Heart left ventricle (tissue), 16 donors: Measurements from ENCODE around the gene ZNF766. TPM values are rescaled to one million over a fixed set of nuclear protein-coding genes. Genes with fewer than 3 reads are reported as not detected.
A peak's percentile ranks its signal among the peaks of the same experiment; 100 is the strongest.

ENCODE experiments used
- ATAC-seq, 4 donors: fragments of 200-7000 bp; cut with Tn5 transposase; one replicate each; pipeline ENCODE4 v1.9.1; 2020 to 2022; ENCODE audit warnings: moderate library complexity in 4 of 4, mild to moderate bottlenecking in 3 of 4, moderate number of reproducible peaks in 1 of 4
- DNase-seq, 5 donors: peaks; one replicate each; pipeline ENCODE4 v3.0.0-alpha.2; 2020
- H3K27ac ChIP-seq, 12 donors: fragments of 200-600 bp; sonication (generic) in 4 of 12; one replicate each; pipeline versions ENCODE4 v1.5.0 to v1.8.0; 2016 to 2022; ENCODE audit warnings: mild to moderate bottlenecking in 2 of 12
- H3K27me3 ChIP-seq, 9 donors: fragments of 200-600 bp; sonication (generic) in 2 of 9; one replicate each; pipeline versions ENCODE4 v1.5.1 to v1.8.0; 2016 to 2022; ENCODE audit warnings: mild to moderate bottlenecking in 3 of 9
- H3K36me3 ChIP-seq, 9 donors: fragments of 200-600 bp; sonication (generic) in 2 of 9; one replicate each; pipeline versions ENCODE4 v1.5.0 to v1.8.0; 2018 to 2022; ENCODE audit warnings: mild to moderate bottlenecking in 2 of 9
- H3K4me1 ChIP-seq, 12 donors: fragments of 200-600 bp; sonication (generic) in 4 of 12; one replicate each; pipeline versions ENCODE4 v1.5.0 to v1.8.0; 2016 to 2022; ENCODE audit warnings: mild to moderate bottlenecking in 3 of 12
- H3K4me3 ChIP-seq, 12 donors: fragments of 200-600 bp; sonication (generic) in 4 of 12; one replicate each; pipeline versions ENCODE4 v1.5.0 to v1.8.0; 2017 to 2022; ENCODE audit warnings: mild to moderate bottlenecking in 9 of 12, moderate library complexity in 4 of 12
- H3K9me3 ChIP-seq, 12 donors: fragments of 200-600 bp; sonication (generic) in 4 of 12; one replicate each; pipeline versions ENCODE4 v1.5.0 to v1.8.0; 2016 to 2022; ENCODE audit warnings: mild to moderate bottlenecking in 1 of 12
- POLR2A ChIP-seq, 2 donors: fragments of 450-650 bp; IDR thresholded peaks; one replicate each; pipeline ENCODE4 v1.6.1; 2017; ENCODE audit warnings: antibody characterized with exemption in 2 of 2, mild to moderate bottlenecking in 2 of 2, moderate library complexity in 2 of 2
- WGBS, 4 donors: extraction: QIAGEN DNeasy Blood & Tissue Kit in 2 of 4; methylation state at CpG; one replicate each; pipeline versions ENCODE4 v1.1.5 to v1.1.7; 2013 to 2018; 5-methylcytosine and 5-hydroxymethylcytosine counted together
- intact Hi-C, 10 donors: fragments of 100-400 bp; cut with DNase I; formaldehyde crosslinking; loops; one replicate each; pipeline versions ENCODE4 v1.11.1 to v1.14.2; 2022
- polyA plus RNA-seq, 2 donors: library from polyadenylated mRNA; stranded (reverse); fragments of 200-250 nt; gene quantifications; one replicate each; pipeline ENCODE4 v1.2.3, GENCODE V29; 2013
- total RNA-seq, 9 donors: library from RNA; depleted of rRNA in 2 of 9; stranded (reverse); fragments of >200 nt in 2 of 9; fragmentation: NEBNext Ultra II Directional in 3 of 9; extraction: Animal tissue kit (Norgen Biotek cat#: 25700) in 3 of 9; gene quantifications; one replicate each; pipeline versions ENCODE4 v1.1.0 to v1.2.4, GENCODE V29; 2016 to 2023
- TF ChIP-seq, protein P1 (sequence below), 12 donors: fragments of 200-600 bp; sonication (generic) in 4 of 12; IDR thresholded peaks; one replicate each; pipeline versions ENCODE4 v1.5.0 to v1.8.0; 2018 to 2022; ENCODE audit warnings: antibody characterized with exemption in 12 of 12, mild to moderate bottlenecking in 5 of 12
- donor health status: ischemic (EF 13 %, LVEDD 7.1; RV severe dilation, severe dysfunction).
- donor health status: healthy with polysubstance abuse.
- donor health status: DM: no; HTN: yes; CAD: no.
- donor health status: DM: no; HTN: no; CAD: no.
- donor health status: ischemic (EF 25% LVEDD 6.9; RV normal size, moderate dysfunction).
- donor health status: ischemic (EF 25% LVEDD 5.7; RV mildly dilated, moderate dysfunction).
- donor health status: healthy.
- donor health status: DM: yes; HTN: yes; CAD: no.
- donor health status: ischemic (EF 35%, LVEDD 5.7; RV mildly dilated, moderate dysfunction).
- donor health status: nonischemic (EF 11% LVEDD 7.7; RV severe dilation, severe dysfunction).
- donor health status: DM: yes; HTN: yes; CAD: no.
- donor health status: PGD.
- donor health status: ischemic (EF 29% LVEDD 5.4; RV normal size, mild dysfunction).
- donor health status: nonischemic (EF 23%, LVEDD 6.1; RV moderate dilation, normal function).

The ZNF766 gene
- total and polyA plus RNA-seq, 11 donors: 2.9 to 16.6 (median 9.4) TPM

DNA sequence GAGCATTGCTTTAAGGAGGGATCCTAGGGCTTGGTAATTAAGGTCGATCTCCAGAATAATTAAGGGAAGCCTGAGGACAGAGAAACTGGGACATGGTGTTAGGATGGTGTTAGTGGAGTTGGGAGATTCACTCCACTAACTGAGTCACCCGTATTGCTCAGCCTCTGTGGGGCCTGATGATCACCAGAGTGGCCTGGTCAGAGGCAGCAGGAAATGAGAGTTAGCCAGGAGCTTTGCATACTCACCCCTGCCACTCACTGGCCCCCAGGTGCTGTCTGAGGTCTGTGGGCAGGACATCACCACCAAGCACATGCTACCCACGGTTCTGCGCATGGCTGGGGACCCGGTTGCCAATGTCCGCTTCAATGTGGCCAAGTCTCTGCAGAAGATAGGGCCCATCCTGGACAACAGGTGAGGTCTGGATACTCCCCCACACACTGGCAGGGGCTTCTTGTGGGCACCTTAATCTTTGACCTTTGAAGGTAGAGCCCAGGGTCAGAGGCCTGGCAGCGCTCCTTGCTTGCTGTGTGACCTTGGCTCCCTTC is 47.5 kb upstream of the ZNF766 start:
- Histone ChIP-seq H3K36me3 (peaks cover 7 to 100% (median 100%) of the 10 kb centered on the region in 9 donors), H3K4me3 (no peak overlapping the region), H3K4me1 (no peaks in the 10 kb centered on the region), H3K9me3 (no peaks in the 10 kb centered on the region), H3K27me3 (no peaks in the 10 kb centered on the region), H3K27ac (no peak overlapping the region)
- TF ChIP-seq POLR2A (IDR thresholded peaks at IDR 0.05): no peak
- TF ChIP-seq, protein P1, sequence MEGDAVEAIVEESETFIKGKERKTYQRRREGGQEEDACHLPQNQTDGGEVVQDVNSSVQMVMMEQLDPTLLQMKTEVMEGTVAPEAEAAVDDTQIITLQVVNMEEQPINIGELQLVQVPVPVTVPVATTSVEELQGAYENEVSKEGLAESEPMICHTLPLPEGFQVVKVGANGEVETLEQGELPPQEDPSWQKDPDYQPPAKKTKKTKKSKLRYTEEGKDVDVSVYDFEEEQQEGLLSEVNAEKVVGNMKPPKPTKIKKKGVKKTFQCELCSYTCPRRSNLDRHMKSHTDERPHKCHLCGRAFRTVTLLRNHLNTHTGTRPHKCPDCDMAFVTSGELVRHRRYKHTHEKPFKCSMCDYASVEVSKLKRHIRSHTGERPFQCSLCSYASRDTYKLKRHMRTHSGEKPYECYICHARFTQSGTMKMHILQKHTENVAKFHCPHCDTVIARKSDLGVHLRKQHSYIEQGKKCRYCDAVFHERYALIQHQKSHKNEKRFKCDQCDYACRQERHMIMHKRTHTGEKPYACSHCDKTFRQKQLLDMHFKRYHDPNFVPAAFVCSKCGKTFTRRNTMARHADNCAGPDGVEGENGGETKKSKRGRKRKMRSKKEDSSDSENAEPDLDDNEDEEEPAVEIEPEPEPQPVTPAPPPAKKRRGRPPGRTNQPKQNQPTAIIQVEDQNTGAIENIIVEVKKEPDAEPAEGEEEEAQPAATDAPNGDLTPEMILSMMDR (IDR thresholded peaks at IDR 0.05): no peak
- DNase-seq (peak in 1 of 5 donors; percentile 4), ATAC-seq (no peak)
- intact Hi-C loops: no loop called here
- 90 to 94% (median 92%) methylated on average over 6 to 7 of the region's 7 CpGs for WGBS, 4 donors

DNA sequence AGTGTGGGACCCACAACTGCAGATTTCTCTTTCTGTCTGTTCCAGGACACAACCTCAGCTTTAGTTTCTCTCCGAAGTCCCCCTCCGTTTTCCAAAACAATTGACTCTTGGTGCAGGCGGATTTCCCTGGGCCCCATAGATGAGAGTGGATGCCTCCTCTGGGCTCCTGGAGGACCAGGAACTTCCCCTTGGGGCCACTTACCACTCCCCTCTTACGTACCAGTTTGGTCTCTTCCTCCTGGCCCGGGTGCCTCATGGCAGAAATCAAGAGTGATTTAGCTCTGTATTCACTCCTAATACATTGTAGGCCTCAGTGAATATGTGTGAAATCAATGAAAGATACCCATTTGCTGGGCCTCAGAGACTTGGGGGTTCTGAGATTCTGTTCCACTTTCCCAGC is 45.2 kb upstream of the ZNF766 start:
- H3K4me3 ChIP-seq: no peak overlapping the region
- peaks cover 7 to 100% (median 98%) of the 10 kb centered on the region in 9 donors for H3K36me3 ChIP-seq
- ATAC-seq (no peak), DNase-seq (peak in 1 of 5 donors; percentile 2)
- no peak overlapping the region for H3K27ac ChIP-seq
- no peaks in the 10 kb centered on the region for H3K4me1 ChIP-seq
- no peaks in the 10 kb centered on the region for H3K27me3 ChIP-seq
- H3K9me3 ChIP-seq: no peaks in the 10 kb centered on the region
- TF ChIP-seq, protein P1 (IDR thresholded peaks at IDR 0.05): no peak
- TF ChIP-seq POLR2A (IDR thresholded peaks at IDR 0.05): no peak
- intact Hi-C loops: no loop called here
- 81 to 96% (median 94%) methylated on average over 5 of the region's 5 CpGs for WGBS, 4 donors

- Histone ChIP-seq H3K4me3 (no peak overlapping the region), H3K27ac (no peak overlapping the region), H3K27me3 (no peaks in the 10 kb centered on the region), H3K36me3 (peaks cover 0 to 94% (median 77%) of the 10 kb centered on the region in 9 donors), H3K9me3 (no peaks in the 10 kb centered on the region), H3K4me1 (no peaks in the 10 kb centered on the region)
- WGBS, 4 donors: 90 to 95% (median 91%) methylated on average over 4 of the region's 4 CpGs
- TF ChIP-seq, protein P1 (IDR thresholded peaks at IDR 0.05): no peak
- intact Hi-C loops: no loop called here
- ATAC-seq: no peak
- no peak for DNase-seq
Observed at GRCh38 chr19:52226652-52227051, 42.7 kb upstream of the ZNF766 start.

GRCh38 chr19:52227196-52227940 is 42.0 kb upstream of the ZNF766 start:
- intact Hi-C loops: no loop called here
- H3K9me3 ChIP-seq: no peaks in the 10 kb centered on the region
- peaks cover 0 to 94% (median 70%) of the 10 kb centered on the region in 9 donors for H3K36me3 ChIP-seq
- no peak overlapping the region for H3K27ac ChIP-seq
- 71 to 74% (median 73%) methylated on average over 10 of the region's 10 CpGs for WGBS, 4 donors
- ATAC-seq: no peak
- DNase-seq: no peak
- H3K4me3 ChIP-seq: no peak overlapping the region
- TF ChIP-seq, protein P1 (IDR thresholded peaks at IDR 0.05): no peak
- TF ChIP-seq POLR2A (IDR thresholded peaks at IDR 0.05): no peak
- H3K27me3 ChIP-seq: no peaks in the 10 kb centered on the region
- H3K4me1 ChIP-seq: no peaks in the 10 kb centered on the region
